ENCODE results near the gene AIFM2.

The AIFM2 gene

DNA sequence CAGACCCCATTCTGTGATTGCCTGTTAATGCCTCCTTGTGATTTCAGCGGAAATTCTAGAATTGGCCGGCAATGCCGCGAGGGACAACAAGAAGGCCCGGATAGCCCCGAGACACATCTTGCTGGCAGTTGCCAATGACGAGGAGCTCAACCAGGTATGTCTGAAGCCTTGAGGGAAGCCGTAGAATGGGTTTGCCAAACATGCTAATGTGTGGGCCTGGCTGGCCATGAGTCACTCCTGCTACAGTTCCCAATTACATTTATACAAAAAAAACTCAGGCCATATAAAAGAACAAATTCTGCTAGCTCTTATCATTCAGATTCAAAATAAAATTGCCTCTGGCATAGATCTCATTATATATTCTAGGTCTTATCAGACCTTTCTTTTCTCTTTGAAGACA is 42.6 kb downstream of the AIFM2 start:
- H3K4me2 ChIP-seq (ENCODE audit: insufficient read depth, low read length) = no peak overlapping the region
- peaks cover 7% of the 10 kb centered on the region; the same call in 1 of the 2 replicates for H3K4me1 ChIP-seq (ENCODE audit: insufficient read depth, low read length)

DNA sequence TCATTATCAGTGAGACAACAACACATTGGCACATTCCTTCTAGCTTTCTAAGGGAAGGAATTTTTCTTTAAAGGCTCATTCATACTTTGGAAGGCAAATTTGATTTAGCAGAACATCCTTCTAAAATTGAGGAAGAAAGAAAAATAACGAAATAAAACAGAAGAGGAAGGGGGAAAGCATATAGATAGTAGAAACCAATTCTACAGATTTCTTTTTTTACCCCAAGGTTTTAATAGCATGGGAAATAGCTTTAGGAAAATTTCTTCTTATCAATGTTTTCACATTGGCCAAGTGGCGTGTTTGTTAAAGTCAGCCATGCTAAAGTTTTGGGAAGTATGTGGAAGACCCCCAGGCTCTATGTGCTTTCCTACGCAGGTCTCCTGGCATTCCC is 44.3 kb downstream of the AIFM2 start:
- no peak overlapping the region for H3K4me2 ChIP-seq (ENCODE audit: insufficient read depth, low read length)
- H4K20me1 ChIP-seq (ENCODE audit: insufficient read depth, low read length) = no peaks in the 10 kb centered on the region
- H2AFZ ChIP-seq (ENCODE audit: low read depth, low read length) = no peak overlapping the region
- no peaks in the 10 kb centered on the region for H3K9me3 ChIP-seq (ENCODE audit: insufficient read depth, low read length, severe bottlenecking)
- DNase-seq (no peak), ATAC-seq (ENCODE audit: insufficient read depth, low read depth) (no peak)
- no peaks in the 10 kb centered on the region for H3K79me2 ChIP-seq (ENCODE audit: insufficient read depth, low read length)
- peaks cover 6% of the 10 kb centered on the region; the same call in 1 of the 2 replicates for H3K4me1 ChIP-seq (ENCODE audit: insufficient read depth, low read length)
- no peak for TF ChIP-seq EZH2 (IDR thresholded peaks at IDR 0.05; ENCODE audit: borderline replicate concordance, low read depth, low read length, severe bottlenecking)
- TF ChIP-seq, protein P1, sequence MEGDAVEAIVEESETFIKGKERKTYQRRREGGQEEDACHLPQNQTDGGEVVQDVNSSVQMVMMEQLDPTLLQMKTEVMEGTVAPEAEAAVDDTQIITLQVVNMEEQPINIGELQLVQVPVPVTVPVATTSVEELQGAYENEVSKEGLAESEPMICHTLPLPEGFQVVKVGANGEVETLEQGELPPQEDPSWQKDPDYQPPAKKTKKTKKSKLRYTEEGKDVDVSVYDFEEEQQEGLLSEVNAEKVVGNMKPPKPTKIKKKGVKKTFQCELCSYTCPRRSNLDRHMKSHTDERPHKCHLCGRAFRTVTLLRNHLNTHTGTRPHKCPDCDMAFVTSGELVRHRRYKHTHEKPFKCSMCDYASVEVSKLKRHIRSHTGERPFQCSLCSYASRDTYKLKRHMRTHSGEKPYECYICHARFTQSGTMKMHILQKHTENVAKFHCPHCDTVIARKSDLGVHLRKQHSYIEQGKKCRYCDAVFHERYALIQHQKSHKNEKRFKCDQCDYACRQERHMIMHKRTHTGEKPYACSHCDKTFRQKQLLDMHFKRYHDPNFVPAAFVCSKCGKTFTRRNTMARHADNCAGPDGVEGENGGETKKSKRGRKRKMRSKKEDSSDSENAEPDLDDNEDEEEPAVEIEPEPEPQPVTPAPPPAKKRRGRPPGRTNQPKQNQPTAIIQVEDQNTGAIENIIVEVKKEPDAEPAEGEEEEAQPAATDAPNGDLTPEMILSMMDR (IDR thresholded peaks at IDR 0.05; ENCODE audit: borderline replicate concordance, extremely low read depth, low read length, poor library complexity, severe bottlenecking) = no peak
- no peak overlapping the region for H3K4me3 ChIP-seq (ENCODE audit: low read depth in 1 of 2, low read length in 2 of 2)
- no peak overlapping the region for H3K27ac ChIP-seq (ENCODE audit: low read length)
- peaks cover 10% of the 10 kb centered on the region for H3K27me3 ChIP-seq (ENCODE audit: insufficient read depth, low read length, poor library complexity)
- no peaks in the 10 kb centered on the region for H3K36me3 ChIP-seq (ENCODE audit: insufficient read depth, low read length)
- no peak overlapping the region for H3K9ac ChIP-seq (ENCODE audit: low read depth, low read length)

More for the DNA sequence above, 42.6 kb downstream of the AIFM2 start:
- Histone ChIP-seq H3K9me3 (ENCODE audit: insufficient read depth, low read length, severe bottlenecking) (no peaks in the 10 kb centered on the region), H4K20me1 (ENCODE audit: insufficient read depth, low read length) (no peaks in the 10 kb centered on the region), H3K27ac (ENCODE audit: low read length) (no peak overlapping the region), H3K9ac (ENCODE audit: low read depth, low read length) (no peak overlapping the region), H3K36me3 (ENCODE audit: insufficient read depth, low read length) (no peaks in the 10 kb centered on the region), H2AFZ (ENCODE audit: low read depth, low read length) (no peak overlapping the region), H3K79me2 (ENCODE audit: insufficient read depth, low read length) (no peaks in the 10 kb centered on the region), H3K27me3 (ENCODE audit: insufficient read depth, low read length, poor library complexity) (peaks cover 24% of the 10 kb centered on the region), H3K4me3 (ENCODE audit: low read depth in 1 of 2, low read length in 2 of 2) (no peak overlapping the region)
- TF ChIP-seq, protein P1 (IDR thresholded peaks at IDR 0.05; ENCODE audit: borderline replicate concordance, extremely low read depth, low read length, poor library complexity, severe bottlenecking) = no peak
- TF ChIP-seq EZH2 (IDR thresholded peaks at IDR 0.05; ENCODE audit: borderline replicate concordance, low read depth, low read length, severe bottlenecking) = no peak
- no peak for ATAC-seq (ENCODE audit: insufficient read depth, low read depth)
- no peak for DNase-seq

DNA sequence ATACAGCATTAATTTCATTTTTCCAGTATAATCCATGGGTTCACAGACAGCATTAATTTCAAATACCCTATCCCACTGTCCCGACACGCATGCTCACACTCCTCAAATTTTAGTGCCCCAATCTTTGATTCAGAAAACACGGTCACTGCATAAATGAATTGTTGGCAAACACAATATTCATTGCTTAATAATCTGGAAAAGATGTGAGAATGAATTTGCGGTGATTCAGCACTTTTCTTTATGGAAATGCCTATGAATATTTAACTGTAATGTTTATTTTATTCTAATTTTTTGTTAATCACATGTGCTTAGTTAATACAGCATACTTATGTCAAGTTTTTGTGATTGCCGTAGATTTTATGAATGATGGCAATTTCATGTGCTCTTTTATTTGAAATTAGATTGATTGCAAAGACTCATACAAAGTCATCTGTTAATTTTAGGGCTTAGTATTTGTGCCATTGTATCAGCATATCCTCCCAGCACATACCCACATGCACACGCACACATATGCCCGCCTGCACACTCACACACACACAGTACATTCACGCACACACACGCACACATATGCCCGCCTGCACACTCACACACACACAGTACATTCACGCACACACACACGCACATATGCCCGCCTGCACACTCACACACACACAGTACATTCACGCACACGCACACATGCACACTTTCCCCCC is 44.9 kb downstream of the AIFM2 start:
- Histone ChIP-seq H3K27ac (ENCODE audit: low read length) (no peak overlapping the region), H3K9ac (ENCODE audit: low read depth, low read length) (no peak overlapping the region), H3K4me3 (ENCODE audit: low read depth in 1 of 2, low read length in 2 of 2) (no peak overlapping the region), H2AFZ (ENCODE audit: low read depth, low read length) (no peak overlapping the region), H3K27me3 (ENCODE audit: insufficient read depth, low read length, poor library complexity) (peaks cover 4% of the 10 kb centered on the region), H3K79me2 (ENCODE audit: insufficient read depth, low read length) (no peaks in the 10 kb centered on the region), H4K20me1 (ENCODE audit: insufficient read depth, low read length) (no peaks in the 10 kb centered on the region), H3K36me3 (ENCODE audit: insufficient read depth, low read length) (no peaks in the 10 kb centered on the region), H3K4me2 (ENCODE audit: insufficient read depth, low read length) (no peak overlapping the region), H3K4me1 (ENCODE audit: insufficient read depth, low read length) (peaks cover under 1% of the 10 kb centered on the region; the same call in 1 of the 2 replicates), H3K9me3 (ENCODE audit: insufficient read depth, low read length, severe bottlenecking) (no peaks in the 10 kb centered on the region)
- TF ChIP-seq, protein P1 (IDR thresholded peaks at IDR 0.05; ENCODE audit: borderline replicate concordance, extremely low read depth, low read length, poor library complexity, severe bottlenecking) = no peak
- TF ChIP-seq EZH2 (IDR thresholded peaks at IDR 0.05; ENCODE audit: borderline replicate concordance, low read depth, low read length, severe bottlenecking) = no peak
- ATAC-seq (ENCODE audit: insufficient read depth, low read depth) (no peak), DNase-seq (no peak)

Measured in DND-41 (cell line).